Vagina (tissue), 2 donors: ENCODE data around the gene BCAT1.
"Not testable (repeated sequence)": the region's sequence is repeated elsewhere in the genome, so short reads cannot be mapped to it uniquely, and the experiment has no call there.

Source experiments
- POLR2A ChIP-seq, 2 donors: fragments of 450-650 bp; IDR thresholded peaks; one replicate each; pipeline ENCODE4 v1.6.1; 2017; ENCODE audit warnings: antibody characterized with exemption in 2 of 2, mild to moderate bottlenecking in 2 of 2, moderate library complexity in 2 of 2
- POLR2AphosphoS5 ChIP-seq, 2 donors: sonication (generic); formaldehyde crosslinking; IDR thresholded peaks; one replicate each; pipeline ENCODE4 v1.9.0; 2017; ENCODE audit warnings: antibody characterized with exemption in 2 of 2, mild to moderate bottlenecking in 2 of 2, low read depth in 1 of 2; ENCODE audit not compliant: insufficient read depth in 1 of 2
- TF ChIP-seq, protein P1 (sequence below), 3 experiments: fragments of 450-650 bp in 2 of 3; fragments of 200-600 bp in 1 of 3; sonication (generic) in 1 of 3; IDR thresholded peaks; one replicate each; pipeline ENCODE4 v1.5.1; 2017 to 2019; ENCODE audit warnings: antibody characterized with exemption in 3 of 3, mild to moderate bottlenecking in 2 of 3, moderate library complexity in 2 of 3

GRCh38 chr12:24910192-24910591 lies 38.7 kb downstream of the BCAT1 start:
- not testable (repeated sequence) for TF ChIP-seq POLR2A (IDR thresholded peaks at IDR 0.05); POLR2AphosphoS5 (IDR thresholded peaks at IDR 0.05; ENCODE audit: insufficient read depth in 1 of 2, low read depth in 1 of 2)
- TF ChIP-seq, protein P1, sequence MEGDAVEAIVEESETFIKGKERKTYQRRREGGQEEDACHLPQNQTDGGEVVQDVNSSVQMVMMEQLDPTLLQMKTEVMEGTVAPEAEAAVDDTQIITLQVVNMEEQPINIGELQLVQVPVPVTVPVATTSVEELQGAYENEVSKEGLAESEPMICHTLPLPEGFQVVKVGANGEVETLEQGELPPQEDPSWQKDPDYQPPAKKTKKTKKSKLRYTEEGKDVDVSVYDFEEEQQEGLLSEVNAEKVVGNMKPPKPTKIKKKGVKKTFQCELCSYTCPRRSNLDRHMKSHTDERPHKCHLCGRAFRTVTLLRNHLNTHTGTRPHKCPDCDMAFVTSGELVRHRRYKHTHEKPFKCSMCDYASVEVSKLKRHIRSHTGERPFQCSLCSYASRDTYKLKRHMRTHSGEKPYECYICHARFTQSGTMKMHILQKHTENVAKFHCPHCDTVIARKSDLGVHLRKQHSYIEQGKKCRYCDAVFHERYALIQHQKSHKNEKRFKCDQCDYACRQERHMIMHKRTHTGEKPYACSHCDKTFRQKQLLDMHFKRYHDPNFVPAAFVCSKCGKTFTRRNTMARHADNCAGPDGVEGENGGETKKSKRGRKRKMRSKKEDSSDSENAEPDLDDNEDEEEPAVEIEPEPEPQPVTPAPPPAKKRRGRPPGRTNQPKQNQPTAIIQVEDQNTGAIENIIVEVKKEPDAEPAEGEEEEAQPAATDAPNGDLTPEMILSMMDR (IDR thresholded peaks at IDR 0.05) = not testable (repeated sequence)
